GM18519 (cell line): ENCODE measurements around the gene TTC31.
"Not testable (repeated sequence)": the region's sequence is repeated elsewhere in the genome, so short reads cannot be mapped to it uniquely, and the experiment has no call there.

ENCODE experiments used
- ATAC-seq: cut with Tn5 transposase; IDR thresholded peaks from one replicate; pipeline ENCODE4 v1.9.1; 2021; ENCODE audit warnings: mild to moderate bottlenecking, moderate library complexity; ENCODE audit not compliant: unreplicated experiment, low FRiP score

Gene TTC31

GRCh38 chr2:74483675-74484164 lies 839 bp downstream of the TTC31 start:
- not testable (repeated sequence) for ATAC-seq

- ATAC-seq, result no peak
These were observed 3.3 kb downstream of the TTC31 start for GRCh38 chr2:74486141-74486540.

GRCh38 chr2:74488643-74489481 lies 6.0 kb downstream of the TTC31 start:
- no peak for ATAC-seq

GRCh38 chr2:74489906-74490305 lies 7.0 kb downstream of the TTC31 start:
- no peak for ATAC-seq

- no peak for ATAC-seq
These were observed 9.0 kb downstream of the TTC31 start for GRCh38 chr2:74491648-74492544.

GRCh38 chr2:74493546-74493945 lies 10.7 kb downstream of the TTC31 start:
- no peak for ATAC-seq

- no peak for ATAC-seq
These were observed 12.6 kb downstream of the TTC31 start for GRCh38 chr2:74495440-74495839.

GRCh38 chr2:74496997-74497776 lies 14.3 kb downstream of the TTC31 start:
- no peak for ATAC-seq

- ATAC-seq, result no peak
These were observed 15.1 kb downstream of the TTC31 start for GRCh38 chr2:74497777-74498499.

GRCh38 chr2:74498500-74499266 lies 15.8 kb downstream of the TTC31 start:
- ATAC-seq, result no peak

GRCh38 chr2:74499267-74499939 lies 16.5 kb downstream of the TTC31 start, which contains the start of gene LBX2:
LBX2 (minus strand) TSS chr2:74499603; CDS start chr2:74499537, 66 bp downstream.
- no peak for ATAC-seq

- ATAC-seq, result no peak
These were observed 17.2 kb downstream of the TTC31 start for GRCh38 chr2:74499940-74500577.

GRCh38 chr2:74500578-74500946 lies 17.7 kb downstream of the TTC31 start:
- no peak for ATAC-seq

- no peak for ATAC-seq
These were observed 18.6 kb downstream of the TTC31 start for GRCh38 chr2:74501335-74502071.

GRCh38 chr2:74502147-74502719 lies 19.4 kb downstream of the TTC31 start:
- ATAC-seq, result no peak

- peak; percentile 32 for ATAC-seq
These were observed 20.0 kb downstream of the TTC31 start for GRCh38 chr2:74502720-74503505.
